Stimulated activated CD4-positive, alpha-beta T cell treated with anti-CD3 and anti-CD28 coated beads, Interleukin-2, amount 100 ng/mL, for 24 hours (primary cell): ENCODE data around the gene NSD2.
"Not testable (repeated sequence)": the region's sequence is repeated elsewhere in the genome, so short reads cannot be mapped to it uniquely, and the experiment has no call there.

Experiments used
- DNase-seq, 2 donors: peaks; one replicate each; pipeline ENCODE4 v3.0.0-alpha.2; 2020

NSD2 gene

DNA sequence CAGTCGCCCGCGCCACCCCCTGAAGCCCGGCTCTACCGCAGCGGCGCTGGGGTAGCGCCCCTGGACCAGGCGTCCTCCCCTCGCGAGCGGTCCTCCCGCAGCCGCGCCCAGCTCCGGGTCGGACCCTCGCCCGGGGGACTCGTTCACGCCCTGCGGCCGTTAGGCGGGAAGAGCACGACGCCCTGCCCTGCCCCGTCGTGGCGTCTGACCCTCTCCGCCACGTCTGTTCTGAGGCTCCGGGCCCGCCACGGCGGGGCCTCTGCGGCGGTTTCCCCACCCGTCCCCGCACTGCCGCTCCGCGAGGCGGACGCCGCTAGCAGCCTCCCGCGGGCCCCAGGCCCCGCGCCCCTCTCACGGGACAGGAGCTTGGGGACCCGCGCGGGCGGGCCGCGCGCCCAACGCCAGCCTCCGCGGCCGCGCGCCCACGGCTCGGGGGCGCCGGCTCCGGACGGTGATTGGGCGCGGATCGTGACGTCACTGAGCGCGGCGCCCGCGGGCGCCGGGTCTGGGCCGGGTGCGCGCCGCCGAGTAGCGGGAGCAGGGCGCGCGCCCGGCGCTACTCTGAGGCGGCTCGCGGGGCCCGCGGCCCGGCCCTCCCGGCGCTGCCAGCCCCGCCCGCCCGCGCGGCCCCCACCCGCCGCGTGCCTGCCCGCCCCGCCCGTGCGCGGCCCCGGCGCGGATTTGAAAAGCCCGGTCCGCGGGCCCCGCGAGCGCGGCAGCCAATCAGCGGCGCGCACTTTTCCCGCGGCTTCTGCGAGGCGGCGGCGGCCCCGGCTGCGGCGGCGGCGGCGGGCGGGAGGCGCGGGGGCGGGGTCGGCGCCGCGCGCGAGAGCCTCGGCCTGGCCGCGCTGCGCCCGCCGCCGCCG lies at the start of gene NSD2:
NSD2 (plus strand) TSS at position 816 of the 866 bp plus-strand sequence. CDS start 29,262 bp downstream, outside the sequence.
- DNase-seq = peak; percentile 86 to 93

DNA sequence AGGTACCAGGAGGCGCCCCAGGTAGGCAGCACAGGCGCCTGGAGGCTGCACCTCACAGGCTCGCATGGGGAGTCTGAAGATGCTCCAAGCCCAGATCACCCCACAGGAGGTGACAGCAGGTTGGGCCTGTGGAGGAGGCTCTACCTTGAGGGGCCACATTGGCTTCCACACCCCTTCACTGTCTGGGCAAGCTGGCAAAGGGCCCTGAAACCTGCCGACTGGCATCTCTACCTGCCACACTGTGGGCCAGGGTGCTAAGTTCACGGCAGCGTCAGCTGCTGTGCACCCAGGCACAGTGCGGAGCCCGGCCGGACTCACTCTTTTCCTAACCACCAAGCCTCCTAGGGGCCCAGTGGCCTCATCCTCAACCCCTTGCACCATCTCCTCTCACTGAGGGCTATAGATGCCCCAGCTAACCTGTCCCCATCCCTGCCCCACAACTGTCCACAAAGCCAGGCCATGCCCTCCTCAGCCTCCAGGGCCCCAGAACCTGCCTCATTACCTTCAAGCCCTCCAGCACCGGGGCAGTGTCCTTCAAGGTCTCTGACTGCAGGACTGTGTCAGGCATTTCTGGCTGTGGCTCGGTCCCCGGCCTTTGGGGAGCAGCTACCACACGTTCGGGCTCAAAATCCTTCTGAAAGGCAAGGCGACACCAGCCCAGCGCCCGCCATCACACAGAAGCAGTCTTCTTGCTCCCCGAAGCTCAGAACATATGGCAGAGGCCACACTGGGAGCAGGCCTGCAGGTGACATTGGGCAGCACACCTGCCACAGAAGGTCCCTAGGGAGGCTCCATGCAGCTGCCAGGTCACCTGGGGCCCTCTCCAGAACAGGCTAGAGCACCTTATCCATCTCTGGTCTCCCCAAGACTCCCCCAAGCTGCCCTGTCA lies 49.3 kb upstream of the NSD2 start:
- DNase-seq = no peak

DNA sequence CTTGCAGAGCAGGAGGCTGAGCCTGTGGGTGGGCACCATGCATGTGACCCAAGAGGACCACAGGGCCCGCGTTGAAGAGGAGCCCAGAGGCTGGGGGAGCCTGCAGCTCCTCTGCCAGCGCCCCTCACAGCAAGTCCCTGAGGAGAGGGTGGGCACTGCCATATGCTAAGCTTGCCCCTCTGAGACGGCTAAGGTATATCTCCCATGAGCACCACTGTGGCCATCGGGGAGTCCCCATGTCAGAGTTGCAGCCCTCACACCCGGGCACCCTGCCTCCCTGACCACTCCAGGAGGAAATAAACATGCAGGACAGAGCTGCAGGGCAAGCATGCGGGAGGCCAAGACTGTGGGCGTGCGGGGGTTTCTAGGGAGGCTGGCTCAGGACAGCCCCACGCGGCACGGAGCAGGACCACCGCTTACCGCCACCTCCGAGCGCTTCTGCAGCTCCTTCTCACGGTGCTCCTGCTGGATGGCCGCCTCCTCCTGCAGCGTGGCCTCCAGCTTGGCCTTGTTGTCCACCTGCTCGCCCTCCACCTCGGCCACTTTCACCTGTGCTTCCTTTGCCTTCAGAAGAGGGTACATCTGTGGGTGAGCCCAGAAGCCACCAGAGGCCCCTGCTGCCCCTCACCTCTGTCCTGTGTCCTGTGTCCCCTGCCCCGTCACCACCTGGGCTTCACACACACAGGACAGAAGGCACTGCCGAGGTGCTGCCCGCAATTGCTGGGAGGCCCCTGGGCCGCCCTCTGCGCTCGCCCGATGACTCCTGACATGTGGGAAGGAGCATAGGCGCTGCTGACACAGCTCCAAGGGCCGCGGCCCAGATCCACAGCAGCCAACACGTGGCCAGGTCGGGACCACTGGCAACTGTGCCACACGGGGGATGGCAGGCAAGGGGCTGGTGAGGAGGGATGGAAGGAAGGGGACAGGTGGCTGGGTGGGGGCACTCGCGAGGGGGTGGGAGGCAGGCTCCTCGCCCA lies 48.3 kb upstream of the NSD2 start:
- DNase-seq = no peak

DNA sequence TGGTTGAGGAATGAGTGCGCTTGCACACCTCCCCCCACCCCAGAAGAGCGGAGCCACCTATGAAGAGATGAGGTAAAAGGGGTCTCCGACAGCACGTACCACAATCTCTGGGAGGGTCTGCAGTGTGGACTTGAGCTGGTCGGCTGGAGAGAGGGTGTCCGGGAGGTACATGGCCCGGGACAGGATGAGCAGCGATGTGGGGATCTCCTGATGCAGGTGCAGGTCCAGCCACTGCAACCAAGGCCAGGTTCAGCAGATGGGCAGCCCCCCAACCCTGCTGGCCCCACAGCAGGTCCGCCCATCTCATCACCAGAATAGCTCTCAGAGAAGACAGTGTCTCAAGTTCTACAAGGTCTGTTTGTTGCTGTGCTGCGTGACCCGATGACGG lies 47.7 kb upstream of the NSD2 start:
- DNase-seq = no peak

DNA sequence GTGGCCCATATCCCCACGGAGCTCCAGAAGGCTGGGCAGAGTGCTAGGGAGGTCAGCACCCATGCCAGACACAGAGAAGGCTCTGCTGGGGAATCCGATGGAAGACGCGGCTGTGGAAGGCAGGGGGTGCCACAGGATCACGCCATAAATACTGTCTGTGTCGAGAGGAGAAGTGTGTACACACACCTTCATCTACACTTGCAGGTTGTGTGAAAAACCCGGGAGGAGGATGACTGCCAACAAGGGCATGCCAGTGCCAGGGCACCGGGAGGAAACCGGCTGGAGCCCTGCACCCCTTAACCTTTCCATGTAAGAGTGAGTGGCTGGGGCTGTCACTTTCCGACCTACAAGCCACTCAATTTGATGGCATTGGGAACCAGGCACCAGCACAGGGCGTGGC lies 46.4 kb upstream of the NSD2 start:
- DNase-seq = no peak

DNA sequence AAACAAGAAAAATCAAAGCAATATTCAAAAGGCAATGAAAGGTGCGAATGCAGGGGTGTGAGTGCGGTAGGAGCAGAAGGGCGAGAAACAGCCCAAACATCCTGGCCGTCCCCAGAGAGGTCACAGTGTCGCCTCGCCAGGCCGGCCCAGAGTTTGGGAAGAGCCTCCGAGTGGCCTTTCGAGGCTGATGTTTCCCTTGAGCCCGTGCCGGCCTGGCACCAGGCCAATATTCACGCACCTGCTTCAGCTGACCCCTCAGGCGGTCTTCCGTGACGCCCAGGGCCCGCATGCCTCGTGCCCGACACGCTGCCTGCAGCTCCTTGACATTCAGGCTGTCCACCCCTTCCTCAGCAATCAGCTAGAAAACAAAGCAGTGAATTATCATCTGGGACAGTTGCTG lies 45.9 kb upstream of the NSD2 start:
- DNase-seq = no peak

DNA sequence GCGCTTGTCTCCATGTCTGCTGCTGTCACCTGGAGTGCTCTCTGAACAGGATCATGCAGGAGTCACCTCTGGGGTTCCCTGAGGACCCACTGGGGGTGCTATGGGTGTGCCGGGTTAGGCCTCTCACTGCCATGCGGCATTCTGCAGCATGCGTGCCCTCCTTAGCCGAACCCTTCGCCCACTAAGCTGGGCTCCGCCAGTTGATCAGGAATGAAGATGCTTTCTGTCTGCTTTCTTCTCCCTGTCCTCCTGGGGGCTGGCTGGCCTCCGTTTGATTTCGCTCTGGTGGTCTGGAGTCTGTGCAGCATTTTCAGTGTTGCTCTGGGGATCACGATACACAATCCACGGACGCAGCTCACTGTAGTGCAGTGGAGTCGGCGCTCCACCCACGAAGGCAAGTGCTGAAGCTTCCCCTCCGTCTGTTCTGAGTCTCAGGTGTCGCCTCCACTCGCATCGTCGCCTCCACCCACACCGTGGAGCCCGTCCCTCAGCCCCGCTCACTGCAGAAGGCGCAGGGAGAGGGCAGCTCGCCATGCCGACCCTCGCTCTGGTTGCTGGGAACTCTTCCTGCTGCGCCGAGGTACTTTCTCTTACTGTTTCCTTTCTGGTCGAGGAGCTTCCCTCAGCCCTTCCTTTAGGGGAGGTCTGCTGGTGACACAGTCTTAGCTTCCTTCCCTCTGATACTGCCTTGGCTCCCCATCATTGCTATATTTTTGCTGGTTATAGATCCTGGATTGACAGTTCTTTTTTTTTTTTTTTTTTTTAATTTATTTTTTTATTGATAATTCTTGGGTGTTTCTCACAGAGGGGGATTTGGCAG lies 44.5 kb upstream of the NSD2 start:
- DNase-seq = no peak

DNA sequence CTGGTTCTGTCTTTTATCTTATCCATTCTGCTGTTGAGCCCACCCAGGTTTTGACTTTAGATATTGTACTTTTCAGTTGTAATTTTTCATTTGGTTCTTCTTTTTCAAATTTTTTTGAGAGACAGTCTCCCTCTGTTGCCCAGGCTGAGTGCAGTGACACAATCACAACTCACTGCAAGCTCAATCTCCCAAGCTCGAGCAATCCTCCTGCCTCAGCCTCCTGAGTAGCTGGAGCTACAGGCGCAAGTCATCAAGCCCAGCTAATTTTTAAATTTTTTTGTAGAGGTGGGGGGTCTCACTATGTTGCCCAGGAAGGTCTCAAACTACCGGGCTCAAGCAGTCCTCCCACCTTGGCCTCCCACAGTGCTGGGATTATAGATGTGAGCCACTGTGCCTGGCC lies 41.0 kb upstream of the NSD2 start:
- no peak for DNase-seq

DNA sequence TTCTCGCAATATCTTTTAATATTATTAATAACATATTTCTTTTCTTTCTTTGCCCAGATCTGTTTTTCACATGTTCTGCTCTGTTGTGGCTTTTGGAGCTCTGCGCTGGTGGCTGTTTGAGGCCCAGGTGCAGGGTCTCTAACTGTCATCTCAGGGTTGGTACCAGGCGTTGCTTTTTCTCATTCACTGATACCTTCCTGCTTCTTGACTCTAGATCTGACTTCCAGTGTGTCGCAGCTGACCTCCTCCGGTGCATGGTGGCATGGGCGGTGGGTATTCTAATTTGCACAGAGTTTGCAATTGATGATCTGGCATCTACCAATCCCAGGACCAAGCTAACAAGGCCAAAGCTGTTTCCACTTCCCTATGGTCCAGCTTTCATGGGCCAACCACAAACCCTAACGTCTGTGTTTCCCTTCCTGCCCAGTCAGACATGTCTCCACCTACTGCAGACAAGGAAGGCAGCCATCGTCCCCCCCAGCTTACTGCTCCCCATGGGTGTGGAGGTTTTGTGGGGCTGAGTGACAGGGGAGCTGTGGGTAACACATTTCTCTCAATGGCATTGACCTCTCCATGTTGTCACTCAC lies 40.5 kb upstream of the NSD2 start:
- DNase-seq = no peak

DNA sequence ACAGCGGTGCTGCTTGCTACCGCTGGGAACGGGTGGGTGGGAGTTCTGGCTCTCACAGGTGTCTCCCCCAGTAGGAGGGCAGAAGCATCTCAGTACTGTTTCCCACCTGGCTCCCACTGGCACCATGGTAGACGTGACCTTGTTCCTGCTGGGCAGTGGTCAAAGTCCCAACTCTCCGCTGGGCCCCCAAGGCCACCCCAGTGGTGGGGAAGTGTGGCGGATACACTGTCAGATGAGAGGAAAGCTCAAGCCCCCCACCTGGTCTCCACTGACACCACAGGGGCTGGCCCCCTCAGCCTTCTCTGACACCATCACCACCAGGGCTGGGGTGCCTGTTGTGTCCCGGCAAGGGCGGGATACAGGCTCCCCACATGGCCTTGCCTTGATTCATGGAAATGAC lies 39.9 kb upstream of the NSD2 start:
- no peak for DNase-seq

DNA sequence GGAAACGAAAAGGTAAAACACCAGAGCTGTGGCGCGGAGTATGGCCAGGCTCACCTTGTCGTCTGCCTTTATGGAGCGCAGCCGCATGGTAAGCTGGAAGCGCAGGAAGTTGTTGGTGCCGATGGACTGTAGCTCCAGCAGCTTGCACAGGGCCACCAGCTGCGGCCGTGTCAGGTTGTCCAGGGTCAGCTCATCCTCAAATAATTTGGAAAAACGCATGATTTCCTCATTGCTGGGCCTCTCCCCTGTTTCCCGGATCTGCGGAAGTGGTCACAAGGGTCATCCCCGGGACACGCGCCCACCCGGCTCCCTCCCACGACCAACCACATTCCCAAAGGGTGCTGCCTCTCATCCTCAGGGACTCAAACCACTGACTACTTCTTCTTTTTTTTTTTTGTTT lies 38.5 kb upstream of the NSD2 start:
- DNase-seq = no peak

DNA sequence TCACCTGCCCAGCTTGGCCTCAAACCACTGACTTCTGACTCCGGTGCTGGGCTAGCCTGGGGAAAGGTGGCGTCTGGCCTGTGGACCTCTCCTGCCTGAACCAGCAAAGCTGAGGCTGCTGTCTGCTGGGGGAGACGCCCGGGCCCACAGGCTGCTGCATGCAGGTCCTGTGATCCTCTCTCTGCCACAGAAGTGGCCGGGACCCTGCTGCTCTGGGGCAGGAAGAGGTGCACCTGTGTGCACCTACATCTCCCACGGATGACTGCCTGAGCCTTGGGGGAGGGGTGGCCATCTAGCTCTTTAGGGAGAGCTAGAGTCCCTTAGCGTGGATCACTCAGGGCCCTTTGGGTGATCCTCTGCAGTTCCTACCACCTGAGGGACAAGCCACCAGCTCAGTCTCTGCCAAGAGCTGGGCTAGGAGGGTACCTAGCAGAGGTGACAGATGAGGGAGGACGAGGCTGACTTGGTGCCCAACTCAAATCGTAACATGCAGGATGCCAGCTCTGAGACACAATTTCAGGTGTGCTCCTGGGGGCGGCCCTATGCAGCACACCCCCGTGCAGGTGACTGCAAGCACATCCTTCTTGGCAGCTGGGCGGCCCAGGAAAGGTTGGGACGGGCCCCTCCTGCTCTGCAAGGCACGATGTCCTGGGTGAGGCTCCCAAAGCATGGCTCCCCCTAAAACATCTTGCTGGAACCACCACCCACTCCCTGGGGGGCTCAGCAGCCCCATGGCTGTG lies 37.7 kb upstream of the NSD2 start:
- no peak for DNase-seq

DNA sequence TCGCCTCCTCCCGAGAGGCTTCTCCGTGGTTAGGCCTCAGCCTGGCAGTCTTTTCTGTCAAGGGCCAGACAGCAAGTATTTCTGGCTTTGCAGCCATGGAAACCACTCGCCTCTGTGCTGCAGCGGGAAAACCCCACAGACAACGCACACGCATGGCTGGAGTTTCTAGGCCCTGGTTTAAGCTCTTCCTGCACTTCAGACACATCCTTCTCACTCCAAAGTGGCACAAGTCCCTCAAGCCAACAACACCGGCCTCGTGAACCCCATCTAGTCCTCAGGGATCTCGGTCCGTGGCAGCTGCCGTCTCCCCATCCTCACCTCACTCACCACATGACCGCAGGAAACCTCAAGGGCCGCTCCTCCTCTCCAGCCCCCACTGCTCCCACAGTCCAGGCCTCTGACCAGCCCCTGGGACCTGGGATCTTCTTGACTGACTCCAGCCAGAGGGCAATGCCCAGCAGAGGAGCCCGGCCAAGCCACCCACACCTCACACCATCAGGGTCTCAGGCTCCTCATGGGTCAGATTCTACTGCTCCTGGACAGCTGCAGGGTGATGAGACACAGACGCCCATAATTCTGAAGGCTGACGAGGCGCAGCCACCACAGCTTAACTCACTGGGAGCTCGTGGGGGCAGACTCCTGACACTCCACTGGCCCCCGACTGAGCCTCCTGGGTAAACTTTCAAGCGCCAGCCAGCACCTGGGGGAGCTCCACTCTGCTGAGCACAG lies 37.0 kb upstream of the NSD2 start:
- DNase-seq = no peak

DNA sequence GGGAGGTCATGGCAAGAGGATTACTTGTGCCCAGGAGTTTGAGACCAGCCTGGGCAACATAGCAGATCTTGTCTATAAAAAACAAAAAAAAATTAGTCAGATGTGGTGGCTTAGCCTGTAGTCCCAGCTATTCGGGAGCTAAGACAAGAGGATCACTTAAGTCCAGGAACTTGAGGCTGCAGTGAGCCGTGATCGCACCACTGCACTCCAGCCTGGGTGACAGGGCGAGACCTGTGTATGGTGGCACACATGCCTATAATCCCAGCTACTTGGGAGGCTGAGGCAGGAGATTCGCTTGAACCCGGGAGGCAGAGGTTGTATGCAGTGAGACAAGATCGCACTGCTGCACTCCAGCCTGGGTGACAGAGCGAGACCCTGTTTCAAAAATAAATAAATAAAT lies 35.4 kb upstream of the NSD2 start:
- not testable (repeated sequence) for DNase-seq

DNA sequence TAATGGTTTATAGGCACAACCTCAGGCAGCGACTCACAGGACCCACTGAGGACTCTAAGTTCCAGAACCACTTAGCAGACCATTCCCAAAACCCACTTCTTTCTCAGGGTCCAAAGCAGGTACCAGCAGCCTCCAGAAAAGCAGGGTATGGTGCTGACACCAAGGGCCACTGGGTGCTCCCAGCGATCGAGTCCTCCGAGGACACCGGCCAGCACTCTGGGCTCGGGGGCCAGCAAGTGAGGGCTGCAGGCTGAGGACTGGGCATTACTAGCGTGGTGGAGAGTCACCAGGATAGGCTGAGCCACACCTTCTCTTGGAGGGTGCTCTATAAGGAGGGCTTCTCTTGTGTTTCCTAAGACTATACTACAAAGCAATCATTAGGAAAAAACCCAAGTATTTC lies 34.5 kb upstream of the NSD2 start:
- DNase-seq = no peak

DNA sequence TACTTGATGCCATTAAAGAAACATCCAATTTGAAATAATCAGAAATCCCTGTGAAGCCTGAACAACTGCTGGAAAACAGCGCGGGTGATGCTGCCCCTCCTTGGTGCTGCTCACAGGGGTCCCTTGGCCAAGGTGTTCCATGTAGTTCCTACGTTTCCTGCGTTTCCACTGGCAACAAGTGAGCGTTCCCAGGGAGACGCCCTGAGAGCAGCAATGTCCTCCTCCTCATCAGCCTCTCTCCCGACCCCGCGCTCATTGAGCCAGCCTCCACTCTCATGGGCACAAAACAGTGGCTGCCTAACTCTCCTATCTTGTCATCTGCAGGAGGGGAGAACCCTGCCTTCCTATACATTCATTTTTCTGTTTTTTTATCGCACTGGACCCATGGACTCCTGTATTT lies 34.1 kb upstream of the NSD2 start:
- DNase-seq = no peak

DNA sequence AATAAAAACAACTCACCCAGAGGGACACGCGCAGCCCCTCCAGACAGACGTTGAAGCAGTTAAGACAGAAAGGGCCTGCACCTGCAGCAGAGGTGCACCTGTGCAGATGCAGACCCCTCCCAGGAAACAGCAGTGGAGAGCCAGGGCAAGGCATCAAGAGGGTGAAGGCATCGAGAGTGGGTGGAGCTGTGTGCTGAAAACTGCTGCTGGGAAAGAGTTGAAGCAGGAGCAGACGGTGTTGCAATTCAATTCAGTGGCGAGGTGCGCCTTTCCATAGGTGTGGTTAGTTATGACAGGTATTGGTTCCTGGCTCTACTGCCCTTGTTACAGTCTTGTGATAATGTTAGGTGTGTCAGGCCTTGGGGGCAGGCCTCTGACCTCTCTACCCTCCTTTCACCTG lies 31.9 kb upstream of the NSD2 start:
- no peak for DNase-seq

DNA sequence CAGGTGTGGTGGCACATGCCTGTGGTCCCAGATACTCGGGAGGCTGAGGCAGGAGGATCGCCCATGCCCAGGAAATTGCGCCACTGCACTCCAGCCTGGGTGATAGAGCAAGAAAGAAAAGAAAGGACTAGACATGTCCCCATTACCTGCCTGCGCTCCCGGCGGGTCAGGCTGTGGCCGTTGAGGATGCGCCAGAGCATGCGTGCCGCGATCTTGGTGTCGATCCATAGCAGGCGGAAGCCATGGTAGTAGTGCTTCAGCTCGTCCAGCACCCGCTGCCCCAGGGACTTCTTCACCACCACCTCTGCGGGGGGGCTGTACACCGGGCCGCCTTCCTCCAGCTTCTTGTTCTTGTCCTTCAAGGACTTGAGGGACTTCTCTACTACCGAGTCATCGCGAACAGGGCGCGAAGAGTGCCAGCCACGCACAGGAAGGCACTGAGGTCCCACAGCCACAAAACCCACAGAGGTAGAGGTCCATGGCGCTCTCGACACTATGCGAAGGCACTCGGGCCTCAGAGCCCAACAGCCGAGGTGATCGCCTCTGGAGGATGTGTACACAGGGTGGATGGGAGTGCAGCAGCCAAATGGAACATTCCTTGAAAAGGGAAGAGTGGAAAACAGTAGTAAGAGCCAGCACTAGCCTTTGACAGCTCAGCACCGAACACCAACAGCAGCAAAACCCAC lies 29.8 kb upstream of the NSD2 start:
- DNase-seq = no peak

DNA sequence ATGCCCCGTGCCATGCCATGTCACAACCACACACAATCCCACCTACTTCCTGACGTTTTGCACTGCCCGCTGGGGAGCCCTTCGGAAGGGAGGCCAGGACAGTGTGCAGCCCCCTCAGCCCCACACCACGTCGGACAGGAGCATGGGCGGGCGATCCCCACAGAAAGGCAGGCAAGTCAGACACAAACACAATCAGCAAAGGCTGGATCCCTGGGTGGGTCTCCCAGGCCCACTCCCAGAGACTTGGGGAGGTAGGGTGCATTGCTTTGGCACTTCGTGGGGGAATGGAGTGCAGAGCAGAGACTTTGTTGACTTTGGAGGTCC lies 29.3 kb upstream of the NSD2 start:
- no peak for DNase-seq
